Activated CD4-positive, alpha-beta T cell treated with anti-CD3 and anti-CD28 coated beads, Interleukin-2, amount 50 U/mL, for 16 hours (primary cell): Measurements from ENCODE around the gene GPER1.
"Not testable (repeated sequence)": the region's sequence is repeated elsewhere in the genome, so short reads cannot be mapped to it uniquely, and the experiment has no call there.

Experiments used
- DNase-seq: peaks from one replicate; pipeline ENCODE4 v3.0.0-alpha.2; 2020

GPER1 gene

GRCh38 chr7:1070544-1071011 lies 17.3 kb upstream of the GPER1 start:
- DNase-seq = no peak

- no peak for DNase-seq
Observed at GRCh38 chr7:1071731-1072254, 16.1 kb upstream of the GPER1 start.

GRCh38 chr7:1073142-1073977 lies 14.6 kb upstream of the GPER1 start:
- no peak for DNase-seq

GRCh38 chr7:1074018-1074417 lies 13.9 kb upstream of the GPER1 start:
- DNase-seq = not testable (repeated sequence)

- DNase-seq = no peak
Observed at GRCh38 chr7:1074593-1075431, 13.1 kb upstream of the GPER1 start.

DNA sequence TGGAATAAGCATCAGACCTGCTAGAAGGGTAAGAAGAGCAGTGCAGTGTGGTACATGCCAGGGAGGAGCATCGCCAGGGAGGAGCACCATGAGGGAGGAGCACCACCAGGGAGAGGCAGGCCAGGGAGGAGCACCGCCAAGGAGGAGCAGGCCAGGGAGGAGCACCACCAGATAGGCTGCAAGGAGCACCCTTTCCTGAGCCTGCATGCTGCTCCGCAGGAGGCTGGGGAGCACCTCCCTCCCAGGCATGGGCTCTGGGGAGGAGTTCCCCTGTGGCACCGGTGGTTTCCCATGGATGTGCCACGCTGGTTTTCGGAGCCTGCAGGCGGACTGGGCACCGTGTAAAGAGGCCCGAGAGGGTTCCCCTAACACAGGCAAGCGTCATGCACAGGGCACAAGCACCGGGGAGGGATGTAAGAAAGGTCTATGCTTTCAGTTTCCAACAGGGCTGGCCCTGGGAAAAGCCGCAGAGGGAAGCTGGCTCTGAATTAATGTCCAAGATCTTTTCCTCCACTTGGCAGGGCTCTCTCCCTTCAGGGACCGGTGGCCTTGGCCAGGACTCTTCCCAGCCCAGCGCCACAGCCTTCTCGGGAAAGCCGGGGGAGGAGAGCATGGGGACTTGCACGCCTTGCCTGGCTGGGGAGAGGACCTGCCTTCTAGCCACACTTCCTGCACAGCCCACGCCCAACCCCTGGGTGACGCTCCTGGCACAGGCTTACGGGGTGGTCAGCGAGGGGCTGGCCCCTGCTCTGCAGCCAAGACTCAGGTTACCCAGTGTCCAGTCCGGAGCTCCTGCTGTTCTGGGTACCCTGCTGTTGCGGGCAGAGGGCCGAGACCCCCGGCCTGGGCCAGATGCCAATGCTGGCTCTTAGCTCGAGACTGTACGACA lies 11.5 kb upstream of the GPER1 start:
- no peak for DNase-seq

DNA sequence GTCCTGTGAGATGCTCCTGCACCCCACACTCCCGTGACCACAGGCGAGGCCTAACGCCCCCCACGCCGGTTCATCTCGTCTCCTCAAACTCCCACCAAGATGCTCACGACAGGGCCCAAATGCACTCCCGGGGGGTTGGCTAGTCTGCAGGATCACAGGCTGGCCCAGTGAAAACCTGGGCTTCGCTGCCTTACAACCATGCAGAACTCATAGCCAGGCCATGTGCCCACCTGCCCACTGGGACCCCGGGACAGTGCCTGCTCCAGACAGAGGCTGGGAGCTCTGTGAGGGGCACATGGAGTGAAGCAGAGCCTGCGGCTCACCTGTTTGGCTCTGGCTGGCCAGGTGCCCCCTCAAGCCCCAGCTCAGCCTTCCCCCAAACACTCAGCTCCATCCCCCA lies 9.4 kb upstream of the GPER1 start:
- no peak for DNase-seq

GRCh38 chr7:1078985-1079384 lies 8.9 kb upstream of the GPER1 start:
- no peak for DNase-seq

DNA sequence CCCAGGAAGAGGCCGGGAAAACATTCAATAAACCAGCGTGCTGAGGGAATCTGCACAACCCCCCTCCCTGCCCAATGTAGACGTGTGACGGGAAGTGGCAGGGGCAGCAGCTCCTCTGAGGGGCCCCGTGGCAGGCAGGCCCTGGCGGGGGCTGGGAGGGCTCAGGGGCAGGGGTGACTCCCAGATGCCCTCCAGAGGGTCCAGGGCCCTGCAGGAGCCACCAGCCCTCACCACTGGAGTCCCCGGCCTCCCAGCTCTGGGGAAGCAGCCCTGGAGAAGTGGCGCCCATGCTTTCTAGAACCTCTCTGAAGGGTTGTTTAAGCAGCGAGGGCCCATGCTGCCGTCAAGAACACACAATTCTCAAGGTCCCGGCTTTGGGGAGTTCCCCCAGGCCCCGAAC lies 8.4 kb upstream of the GPER1 start:
- no peak for DNase-seq

DNA sequence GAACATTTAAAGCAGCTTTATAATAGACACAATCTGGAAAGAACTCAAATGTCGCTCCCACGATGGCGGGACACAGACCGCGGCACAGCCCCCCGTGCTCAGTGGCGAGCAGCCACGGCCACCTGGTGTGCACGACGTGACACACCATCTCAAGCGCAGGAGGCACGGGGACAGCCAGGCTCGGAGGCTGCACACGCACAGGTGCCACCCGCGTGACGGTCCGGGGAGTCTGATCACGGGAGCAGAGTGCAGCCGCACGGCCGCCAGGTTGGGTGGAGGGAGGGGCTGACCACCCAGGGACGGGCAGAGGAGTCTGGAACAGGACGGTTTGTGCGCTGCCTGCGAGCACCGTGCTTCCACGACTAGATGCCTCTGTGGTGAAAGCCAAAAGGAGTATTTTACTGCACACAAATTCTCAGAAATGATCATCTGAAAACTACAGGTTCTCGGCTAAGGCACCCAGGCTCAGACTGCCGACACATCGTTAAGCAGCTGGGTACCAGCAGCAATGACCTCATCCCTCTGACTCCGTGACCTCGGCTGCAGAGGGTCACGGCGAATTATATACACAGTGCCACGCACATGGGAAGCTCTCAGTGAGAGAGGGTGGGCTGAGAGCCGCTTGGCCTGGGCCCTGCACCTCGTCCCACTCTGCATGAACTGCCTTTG lies 7.5 kb upstream of the GPER1 start:
- DNase-seq = no peak

GRCh38 chr7:1080921-1081255 lies 7.0 kb upstream of the GPER1 start:
- no peak for DNase-seq

- DNase-seq = no peak
Observed at GRCh38 chr7:1081336-1081735, 6.6 kb upstream of the GPER1 start.

GRCh38 chr7:1081931-1082401 lies 5.9 kb upstream of the GPER1 start:
- no peak for DNase-seq

- no peak for DNase-seq
Observed at GRCh38 chr7:1083729-1084657, 3.9 kb upstream of the GPER1 start.

- DNase-seq = no peak
Observed at GRCh38 chr7:1085266-1085665, 2.6 kb upstream of the GPER1 start.

- no peak for DNase-seq
Observed at GRCh38 chr7:1085910-1086421, 1.9 kb upstream of the GPER1 start.

DNA sequence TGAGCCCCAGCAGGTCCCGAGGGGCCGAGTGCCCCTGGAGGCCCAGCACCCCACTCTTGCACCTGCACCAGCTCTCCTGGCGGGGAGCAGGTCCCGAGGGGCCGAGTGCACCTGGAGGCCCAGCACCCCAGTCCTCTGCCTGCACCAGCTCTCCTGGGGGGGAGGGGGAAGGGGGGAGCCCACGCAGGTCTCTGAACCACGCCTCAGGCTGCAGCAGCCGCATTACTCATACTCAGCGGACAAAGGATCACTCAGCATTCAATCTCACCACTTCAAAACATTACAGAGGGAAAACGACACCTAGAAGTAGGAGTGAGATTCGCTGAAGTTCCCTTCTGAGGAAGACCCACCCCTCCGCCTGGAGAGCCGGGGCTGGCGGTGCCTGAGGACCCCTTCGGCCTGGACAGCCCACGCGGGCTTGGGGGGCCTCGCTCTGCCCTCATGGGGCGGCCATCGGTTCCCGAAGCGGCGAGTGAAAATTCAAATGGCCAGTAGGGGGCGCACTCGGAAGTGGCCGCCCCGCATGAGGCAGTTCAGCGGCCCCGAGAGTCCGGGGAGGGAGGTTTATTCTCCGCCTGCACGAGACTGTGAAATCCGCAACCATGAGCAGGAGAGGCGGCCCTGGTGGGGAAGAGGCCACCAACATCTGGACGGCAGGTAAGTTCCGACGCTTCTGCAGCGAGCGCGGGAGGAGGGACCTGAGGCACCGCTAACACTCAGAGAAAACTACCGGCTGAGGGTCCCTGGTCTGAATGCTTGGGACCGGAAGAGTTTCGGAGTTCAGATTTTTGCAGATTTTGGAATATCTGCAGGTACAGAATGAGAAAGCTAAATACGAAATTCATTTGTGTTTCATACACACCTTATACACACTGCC lies 1.1 kb upstream of the GPER1 start:
- DNase-seq = peak; percentile 73

DNA sequence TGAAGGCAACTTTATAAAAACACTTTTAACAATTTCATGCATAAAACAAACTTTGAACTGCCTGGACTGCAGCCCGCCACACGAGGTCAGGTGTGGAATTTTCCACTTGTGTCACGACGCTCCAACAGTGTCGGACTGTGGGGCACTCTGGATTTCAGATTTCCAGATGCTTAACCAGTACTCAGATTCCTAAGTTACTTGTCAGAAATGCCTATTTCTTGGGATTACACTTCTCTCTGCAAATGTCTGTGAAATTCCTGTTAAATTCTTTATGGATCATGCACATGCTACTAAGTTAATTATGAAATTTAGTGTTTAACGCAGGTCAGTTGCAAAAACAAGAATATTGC lies 473 bp upstream of the GPER1 start:
- DNase-seq = no peak

GRCh38 chr7:1090236-1090635 lies 2.3 kb downstream of the GPER1 start:
- DNase-seq = no peak
